ENCODE results near the gene CNTNAP4.

DNA sequence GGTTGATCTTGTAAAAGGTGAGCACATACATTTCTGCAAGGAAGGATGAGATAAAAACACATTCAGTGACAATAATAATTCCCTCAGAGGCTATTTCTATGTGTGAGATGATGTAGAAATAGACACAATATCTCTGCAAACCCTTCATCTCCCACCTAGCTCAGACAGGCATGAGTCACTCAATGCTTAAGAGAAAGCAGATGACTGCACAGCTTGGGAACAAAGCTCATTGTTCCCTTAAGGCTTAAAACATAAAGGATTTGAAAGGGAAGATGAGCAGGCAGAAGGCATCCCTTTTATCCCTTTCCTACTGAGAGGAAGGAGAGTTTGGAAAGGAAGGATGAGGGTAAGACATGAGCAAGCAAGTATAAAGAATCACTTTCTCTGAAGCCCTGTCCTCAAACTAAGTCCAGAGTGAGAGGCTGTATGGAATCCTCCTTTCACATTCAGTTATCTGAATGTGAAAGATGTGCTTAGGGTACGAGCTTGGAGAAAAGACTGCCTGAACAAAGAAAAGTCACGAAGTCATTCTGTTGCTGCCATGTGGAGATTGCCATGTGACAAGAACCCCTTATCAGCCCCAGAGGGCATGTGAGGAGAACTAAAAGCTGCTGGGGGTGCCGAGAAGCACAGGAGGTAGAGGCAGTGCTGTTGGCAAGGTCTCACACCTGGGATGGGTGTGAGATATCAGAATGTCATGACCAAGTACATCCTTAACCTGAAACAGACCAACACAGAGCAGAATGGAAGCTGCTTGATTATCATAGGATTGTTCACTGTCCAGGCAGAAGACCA, 58.2 kb downstream of the CNTNAP4 start:
- TF ChIP-seq RAD21 (IDR thresholded peaks at IDR 0.05; ENCODE audit: low read length): no peak
- TF ChIP-seq, protein P1, sequence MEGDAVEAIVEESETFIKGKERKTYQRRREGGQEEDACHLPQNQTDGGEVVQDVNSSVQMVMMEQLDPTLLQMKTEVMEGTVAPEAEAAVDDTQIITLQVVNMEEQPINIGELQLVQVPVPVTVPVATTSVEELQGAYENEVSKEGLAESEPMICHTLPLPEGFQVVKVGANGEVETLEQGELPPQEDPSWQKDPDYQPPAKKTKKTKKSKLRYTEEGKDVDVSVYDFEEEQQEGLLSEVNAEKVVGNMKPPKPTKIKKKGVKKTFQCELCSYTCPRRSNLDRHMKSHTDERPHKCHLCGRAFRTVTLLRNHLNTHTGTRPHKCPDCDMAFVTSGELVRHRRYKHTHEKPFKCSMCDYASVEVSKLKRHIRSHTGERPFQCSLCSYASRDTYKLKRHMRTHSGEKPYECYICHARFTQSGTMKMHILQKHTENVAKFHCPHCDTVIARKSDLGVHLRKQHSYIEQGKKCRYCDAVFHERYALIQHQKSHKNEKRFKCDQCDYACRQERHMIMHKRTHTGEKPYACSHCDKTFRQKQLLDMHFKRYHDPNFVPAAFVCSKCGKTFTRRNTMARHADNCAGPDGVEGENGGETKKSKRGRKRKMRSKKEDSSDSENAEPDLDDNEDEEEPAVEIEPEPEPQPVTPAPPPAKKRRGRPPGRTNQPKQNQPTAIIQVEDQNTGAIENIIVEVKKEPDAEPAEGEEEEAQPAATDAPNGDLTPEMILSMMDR (conservative IDR thresholded peaks at IDR 0.05; ENCODE audit: low read depth, low read length): no peak
- TF ChIP-seq POLR2A (IDR thresholded peaks at IDR 0.05; ENCODE audit: low read depth, low read length): no peak
- no peak for TF ChIP-seq BHLHE40 (IDR thresholded peaks at IDR 0.05; ENCODE audit: low read depth, low read length)
- TF ChIP-seq, protein P2, sequence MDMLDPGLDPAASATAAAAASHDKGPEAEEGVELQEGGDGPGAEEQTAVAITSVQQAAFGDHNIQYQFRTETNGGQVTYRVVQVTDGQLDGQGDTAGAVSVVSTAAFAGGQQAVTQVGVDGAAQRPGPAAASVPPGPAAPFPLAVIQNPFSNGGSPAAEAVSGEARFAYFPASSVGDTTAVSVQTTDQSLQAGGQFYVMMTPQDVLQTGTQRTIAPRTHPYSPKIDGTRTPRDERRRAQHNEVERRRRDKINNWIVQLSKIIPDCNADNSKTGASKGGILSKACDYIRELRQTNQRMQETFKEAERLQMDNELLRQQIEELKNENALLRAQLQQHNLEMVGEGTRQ (IDR thresholded peaks at IDR 0.05; ENCODE audit: low read depth, low read length): no peak
- TF ChIP-seq MAZ (IDR thresholded peaks at IDR 0.05; ENCODE audit: borderline replicate concordance, low read depth, low read length): no peak
- TF ChIP-seq, protein P3, sequence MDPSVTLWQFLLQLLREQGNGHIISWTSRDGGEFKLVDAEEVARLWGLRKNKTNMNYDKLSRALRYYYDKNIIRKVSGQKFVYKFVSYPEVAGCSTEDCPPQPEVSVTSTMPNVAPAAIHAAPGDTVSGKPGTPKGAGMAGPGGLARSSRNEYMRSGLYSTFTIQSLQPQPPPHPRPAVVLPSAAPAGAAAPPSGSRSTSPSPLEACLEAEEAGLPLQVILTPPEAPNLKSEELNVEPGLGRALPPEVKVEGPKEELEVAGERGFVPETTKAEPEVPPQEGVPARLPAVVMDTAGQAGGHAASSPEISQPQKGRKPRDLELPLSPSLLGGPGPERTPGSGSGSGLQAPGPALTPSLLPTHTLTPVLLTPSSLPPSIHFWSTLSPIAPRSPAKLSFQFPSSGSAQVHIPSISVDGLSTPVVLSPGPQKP (IDR thresholded peaks at IDR 0.05; ENCODE audit: borderline replicate concordance, low read depth, low read length): no peak
- no peak for TF ChIP-seq SMC3 (IDR thresholded peaks at IDR 0.05; ENCODE audit: low read depth, low read length)
- no peak for TF ChIP-seq RFX5 (IDR thresholded peaks at IDR 0.05; ENCODE audit: low read depth, low read length)
- TF ChIP-seq MAFK (IDR thresholded peaks at IDR 0.05; ENCODE audit: low read depth, low read length): no peak
